ENCODE results near the gene LPCAT1. TPM values are rescaled to one million over a fixed set of nuclear protein-coding genes. Genes with fewer than 3 reads are reported as not detected.

LPCAT1 gene
- total RNA-seq, 1 donor = 41.3 TPM

- no peak for TF ChIP-seq CTCF (IDR thresholded peaks at IDR 0.05; ENCODE audit: insufficient read depth, low read length)
- no peak overlapping the region for H3K4me3 ChIP-seq (ENCODE audit: low read depth, low read length)
- DNase-seq (ENCODE audit: low read depth) = no peak
These were observed 74.6 kb downstream of the LPCAT1 start for GRCh38 chr5:1449081-1449630.

GRCh38 chr5:1448511-1449011, 75.2 kb downstream of the LPCAT1 start:
- no peak overlapping the region for H3K4me3 ChIP-seq (ENCODE audit: low read depth, low read length)
- no peak for DNase-seq (ENCODE audit: low read depth)
- no peak for TF ChIP-seq CTCF (IDR thresholded peaks at IDR 0.05; ENCODE audit: insufficient read depth, low read length)

GRCh38 chr5:1447671-1448361, 75.9 kb downstream of the LPCAT1 start:
- no peak overlapping the region for H3K4me3 ChIP-seq (ENCODE audit: low read depth, low read length)
- TF ChIP-seq CTCF (IDR thresholded peaks at IDR 0.05; ENCODE audit: insufficient read depth, low read length) = no peak
- DNase-seq (ENCODE audit: low read depth) = no peak

GRCh38 chr5:1446602-1447343, 77.0 kb downstream of the LPCAT1 start:
- no peak for TF ChIP-seq CTCF (IDR thresholded peaks at IDR 0.05; ENCODE audit: insufficient read depth, low read length)
- no peak overlapping the region for H3K4me3 ChIP-seq (ENCODE audit: low read depth, low read length)
- no peak for DNase-seq (ENCODE audit: low read depth)

- DNase-seq (ENCODE audit: low read depth) = no peak
These were observed 77.8 kb downstream of the LPCAT1 start for GRCh38 chr5:1445689-1446601.

More at GRCh38 chr5:1445689-1446601, 77.8 kb downstream of the LPCAT1 start:
- no peak for TF ChIP-seq CTCF (IDR thresholded peaks at IDR 0.05; ENCODE audit: insufficient read depth, low read length)
- H3K4me3 ChIP-seq (ENCODE audit: low read depth, low read length) = no peak overlapping the region

Data from fibroblast of the aortic adventitia (primary cell).